AG10803 (cell line): Measurements from ENCODE around the gene PLEK2.
A peak's percentile ranks its signal among the peaks of the same experiment; 100 is the strongest.
"Not testable (repeated sequence)": the region's sequence is repeated elsewhere in the genome, so short reads cannot be mapped to it uniquely, and the experiment has no call there.

Experiments
- DNase-seq: peaks from one replicate; pipeline ENCODE4 v3.0.0; 2010; ENCODE audit warnings: low read depth
- H3K4me3 ChIP-seq: 2 replicates; pipeline ENCODE4 v1.5.1; 2011; ENCODE audit warnings: mild to moderate bottlenecking, low read length, control low read depth
- CTCF ChIP-seq: conservative IDR thresholded peaks from 2 replicates; pipeline ENCODE4 v1.5.1; 2011; ENCODE audit warnings: mild to moderate bottlenecking, low read length, control low read depth, inconsistent platforms

Gene PLEK2

GRCh38 chr14:67411820-67412421, at the start of gene PLEK2:
TSS of gene PLEK2 (minus strand) at chr14:67412165. CDS start at chr14:67412059, 106 bp downstream.
- peak within 1 kb of the TSS; percentile 65 for H3K4me3 ChIP-seq
- TF ChIP-seq CTCF: no peak
- peak; percentile 48 for DNase-seq

GRCh38 chr14:67461341-67461985, 49.5 kb upstream of the PLEK2 start:
- DNase-seq: peak; percentile 45
- TF ChIP-seq CTCF: no peak
- no peak overlapping the region for H3K4me3 ChIP-seq

GRCh38 chr14:67459336-67459735, 47.4 kb upstream of the PLEK2 start:
- no peak for TF ChIP-seq CTCF
- no peak overlapping the region for H3K4me3 ChIP-seq
- DNase-seq: no peak

- H3K4me3 ChIP-seq: no peak overlapping the region
- DNase-seq: no peak
- TF ChIP-seq CTCF: no peak
Measured at GRCh38 chr14:67457782-67458181, 45.8 kb upstream of the PLEK2 start.

GRCh38 chr14:67456732-67457131, 44.8 kb upstream of the PLEK2 start:
- DNase-seq: no peak
- H3K4me3 ChIP-seq: no peak overlapping the region
- TF ChIP-seq CTCF: no peak

- DNase-seq: no peak
- no peak overlapping the region for H3K4me3 ChIP-seq
- no peak for TF ChIP-seq CTCF
Measured at GRCh38 chr14:67453575-67454300, 41.8 kb upstream of the PLEK2 start.

GRCh38 chr14:67451667-67452066, 39.7 kb upstream of the PLEK2 start:
- not testable (repeated sequence) for H3K4me3 ChIP-seq, DNase-seq
